Effector memory CD4-positive, alpha-beta T cell (primary cell): ENCODE data around the gene HMGXB3.
"Not testable (repeated sequence)": the region's sequence is repeated elsewhere in the genome, so short reads cannot be mapped to it uniquely, and the experiment has no call there.

Experiments used
- DNase-seq, 3 donors: peaks; one replicate each; pipeline ENCODE4 v3.0.0-alpha.2; 2020
- H3K27ac ChIP-seq: 2 replicates; pipeline ENCODE4 v1.7.0; 2013; ENCODE audit warnings: mild to moderate bottlenecking, low read length, moderate library complexity; ENCODE audit not compliant: insufficient read depth, poor library complexity, severe bottlenecking
- H3K27me3 ChIP-seq: replicated peaks from 2 replicates; pipeline ENCODE4 v1.7.0; 2013; ENCODE audit warnings: mild to moderate bottlenecking, low read length; ENCODE audit not compliant: insufficient read depth, control insufficient read depth, poor library complexity, severe bottlenecking
- H3K36me3 ChIP-seq: 2 replicates; pipeline ENCODE4 v1.7.0; 2013; ENCODE audit warnings: mild to moderate bottlenecking, low read length, moderate library complexity; ENCODE audit not compliant: control insufficient read depth, insufficient read depth
- H3K4me1 ChIP-seq: 2 replicates; pipeline ENCODE4 v1.7.0; 2013; ENCODE audit warnings: low read length, mild to moderate bottlenecking; ENCODE audit not compliant: control insufficient read depth, insufficient read depth, poor library complexity, severe bottlenecking
- H3K4me3 ChIP-seq: 2 replicates; pipeline ENCODE4 v1.7.0; 2013; ENCODE audit warnings: low read length, low read depth, mild to moderate bottlenecking; ENCODE audit not compliant: insufficient read depth, poor library complexity, severe bottlenecking
- H3K9me3 ChIP-seq: 2 replicates; pipeline ENCODE4 v1.7.0; 2013; ENCODE audit warnings: mild to moderate bottlenecking, low read length, moderate library complexity; ENCODE audit not compliant: control insufficient read depth

The HMGXB3 gene

GRCh38 chr5:150050172-150050811 lies 49.8 kb downstream of the HMGXB3 start:
- H3K9me3 ChIP-seq, H3K27me3 ChIP-seq, H3K27ac ChIP-seq, H3K4me3 ChIP-seq, DNase-seq, H3K4me1 ChIP-seq: not testable (repeated sequence)
- H3K36me3 ChIP-seq = peaks cover 78% of the 10 kb centered on the region

- Histone ChIP-seq H3K4me3 (no peak overlapping the region), H3K9me3 (no peaks in the 10 kb centered on the region), H3K36me3 (peaks cover 68% of the 10 kb centered on the region), H3K27ac (no peak overlapping the region), H3K27me3 (no peaks in the 10 kb centered on the region), H3K4me1 (no peaks in the 10 kb centered on the region)
- DNase-seq = no peak
Observed at GRCh38 chr5:150051657-150052195, 51.2 kb downstream of the HMGXB3 start.

- H3K4me1 ChIP-seq = no peaks in the 10 kb centered on the region
- DNase-seq = no peak
- H3K27me3 ChIP-seq = no peaks in the 10 kb centered on the region
- no peak overlapping the region for H3K27ac ChIP-seq
- H3K36me3 ChIP-seq = peaks cover 66% of the 10 kb centered on the region
- no peaks in the 10 kb centered on the region for H3K9me3 ChIP-seq
- H3K4me3 ChIP-seq = no peak overlapping the region
Observed at GRCh38 chr5:150052226-150052955, 51.9 kb downstream of the HMGXB3 start.

- H3K27ac ChIP-seq = no peak overlapping the region
- H3K4me3 ChIP-seq = no peak overlapping the region
- no peaks in the 10 kb centered on the region for H3K4me1 ChIP-seq
- no peaks in the 10 kb centered on the region for H3K9me3 ChIP-seq
- H3K27me3 ChIP-seq = no peaks in the 10 kb centered on the region
- no peak for DNase-seq
- H3K36me3 ChIP-seq = peaks cover 60% of the 10 kb centered on the region
Observed at GRCh38 chr5:150052956-150053712, 52.6 kb downstream of the HMGXB3 start.

GRCh38 chr5:150053713-150054392 lies 53.3 kb downstream of the HMGXB3 start:
- no peaks in the 10 kb centered on the region for H3K4me1 ChIP-seq

GRCh38 chr5:150054569-150054968 lies 54.0 kb downstream of the HMGXB3 start:
- no peak for DNase-seq
- no peak overlapping the region for H3K4me3 ChIP-seq
- peaks cover 45% of the 10 kb centered on the region for H3K36me3 ChIP-seq
- no peak overlapping the region for H3K27ac ChIP-seq
- H3K4me1 ChIP-seq = no peaks in the 10 kb centered on the region
- no peaks in the 10 kb centered on the region for H3K9me3 ChIP-seq
- H3K27me3 ChIP-seq = no peaks in the 10 kb centered on the region

More at GRCh38 chr5:150053713-150054392, 53.3 kb downstream of the HMGXB3 start:
- DNase-seq = no peak
- no peak overlapping the region for H3K27ac ChIP-seq
- H3K27me3 ChIP-seq = no peaks in the 10 kb centered on the region
- H3K9me3 ChIP-seq = no peaks in the 10 kb centered on the region
- H3K36me3 ChIP-seq = peaks cover 53% of the 10 kb centered on the region
- H3K4me3 ChIP-seq = no peak overlapping the region

GRCh38 chr5:150055326-150056074 lies 55.0 kb downstream of the HMGXB3 start:
- H3K36me3 ChIP-seq = peaks cover 36% of the 10 kb centered on the region
- H3K27me3 ChIP-seq = no peaks in the 10 kb centered on the region
- no peak for DNase-seq
- no peak overlapping the region for H3K4me3 ChIP-seq
- no peaks in the 10 kb centered on the region for H3K9me3 ChIP-seq
- no peak overlapping the region for H3K27ac ChIP-seq
- H3K4me1 ChIP-seq = no peaks in the 10 kb centered on the region

- peaks cover 31% of the 10 kb centered on the region for H3K36me3 ChIP-seq
- no peaks in the 10 kb centered on the region for H3K27me3 ChIP-seq
- no peak for DNase-seq
- no peaks in the 10 kb centered on the region for H3K4me1 ChIP-seq
- H3K4me3 ChIP-seq = no peak overlapping the region
- H3K27ac ChIP-seq = no peak overlapping the region
- H3K9me3 ChIP-seq = no peaks in the 10 kb centered on the region
Observed at GRCh38 chr5:150056075-150056443, 55.5 kb downstream of the HMGXB3 start.

GRCh38 chr5:150057052-150057451 lies 56.5 kb downstream of the HMGXB3 start:
- Histone ChIP-seq H3K27me3 (no peaks in the 10 kb centered on the region), H3K4me3 (no peak overlapping the region), H3K4me1 (no peaks in the 10 kb centered on the region), H3K9me3 (no peaks in the 10 kb centered on the region), H3K36me3 (peaks cover 21% of the 10 kb centered on the region), H3K27ac (no peak overlapping the region)
- DNase-seq = no peak
